Measurements from ENCODE around the gene LDHD. TPM values are rescaled to one million over a fixed set of nuclear protein-coding genes. Genes with fewer than 3 reads are reported as not detected.

LDHD gene
- total and polyA plus RNA-seq, 2 of the 13 experiments (the other 11 are each of a cell fraction or from before 2014, with no cell fraction given) = 9.1 to 9.8 TPM

DNA sequence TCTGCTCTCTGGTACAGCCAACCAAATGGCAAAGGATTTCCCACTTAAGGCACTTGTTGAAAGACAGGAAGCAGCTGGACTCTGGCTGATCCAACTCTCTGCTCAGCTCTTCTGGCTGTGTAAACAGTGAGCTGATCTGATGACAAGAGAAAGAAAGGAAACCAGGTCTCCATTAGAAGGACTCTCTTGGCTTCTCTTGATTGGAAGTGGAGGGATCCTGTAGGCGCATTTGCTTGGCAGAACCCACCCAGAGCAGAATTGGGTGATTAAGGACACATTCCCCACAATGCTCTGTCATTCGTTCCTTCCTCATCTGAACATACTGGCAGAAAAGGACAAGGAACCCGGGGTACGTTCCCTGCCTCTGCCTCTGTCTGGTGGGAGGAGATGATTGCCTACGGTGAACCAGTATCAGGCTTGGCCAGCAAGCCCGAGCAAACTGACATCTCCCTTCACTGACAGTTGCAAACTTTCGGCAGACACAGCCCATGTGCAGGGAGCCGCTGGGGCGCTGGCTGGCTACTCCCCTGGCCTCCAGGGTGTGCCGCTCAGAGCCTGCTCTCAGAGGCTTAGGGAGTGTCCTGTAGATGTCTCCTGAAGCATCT, 29.1 kb downstream of the LDHD start (continued):
- TF ChIP-seq, protein P1, sequence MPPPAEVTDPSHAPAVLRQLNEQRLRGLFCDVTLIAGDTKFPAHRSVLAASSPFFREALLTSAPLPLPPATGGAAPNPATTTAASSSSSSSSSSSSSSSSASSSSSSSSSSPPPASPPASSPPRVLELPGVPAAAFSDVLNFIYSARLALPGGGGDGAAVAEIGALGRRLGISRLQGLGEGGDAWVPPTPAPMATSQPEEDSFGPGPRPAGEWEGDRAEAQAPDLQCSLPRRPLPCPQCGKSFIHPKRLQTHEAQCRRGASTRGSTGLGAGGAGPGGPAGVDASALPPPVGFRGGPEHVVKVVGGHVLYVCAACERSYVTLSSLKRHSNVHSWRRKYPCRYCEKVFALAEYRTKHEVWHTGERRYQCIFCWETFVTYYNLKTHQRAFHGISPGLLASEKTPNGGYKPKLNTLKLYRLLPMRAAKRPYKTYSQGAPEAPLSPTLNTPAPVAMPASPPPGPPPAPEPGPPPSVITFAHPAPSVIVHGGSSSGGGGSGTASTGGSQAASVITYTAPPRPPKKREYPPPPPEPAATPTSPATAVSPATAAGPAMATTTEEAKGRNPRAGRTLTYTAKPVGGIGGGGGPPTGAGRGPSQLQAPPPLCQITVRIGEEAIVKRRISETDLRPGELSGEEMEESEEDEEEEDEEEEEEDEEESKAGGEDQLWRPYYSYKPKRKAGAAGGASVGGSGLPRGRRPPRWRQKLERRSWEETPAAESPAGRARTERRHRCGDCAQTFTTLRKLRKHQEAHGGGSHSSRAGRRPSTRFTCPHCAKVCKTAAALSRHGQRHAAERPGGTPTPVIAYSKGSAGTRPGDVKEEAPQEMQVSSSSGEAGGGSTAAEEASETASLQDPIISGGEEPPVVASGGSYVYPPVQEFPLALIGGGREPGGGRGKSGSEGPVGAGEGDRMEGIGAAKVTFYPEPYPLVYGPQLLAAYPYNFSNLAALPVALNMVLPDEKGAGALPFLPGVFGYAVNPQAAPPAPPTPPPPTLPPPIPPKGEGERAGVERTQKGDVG (CRISPR knock-in tag; IDR thresholded peaks at IDR 0.05; ENCODE audit: borderline replicate concordance) = peak; percentile 42; the same call in 1 of the 2 replicates
- TF ChIP-seq TBX3 (IDR thresholded peaks at IDR 0.05; ENCODE audit: borderline replicate concordance) (no peak), PLRG1 (conservative IDR thresholded peaks at IDR 0.05) (no peak), SMAD1 (CRISPR knock-in tag; IDR thresholded peaks at IDR 0.05; ENCODE audit: borderline replicate concordance, low read depth) (0 out of 2 replicates have a peak, but pooled peaks have one; percentile 54), ZNF556 (CRISPR knock-in tag; IDR thresholded peaks at IDR 0.05; ENCODE audit: borderline replicate concordance) (no peak), ZNF772 (CRISPR knock-in tag; IDR thresholded peaks at IDR 0.05) (no peak), ZFP90 (CRISPR knock-in tag; IDR thresholded peaks at IDR 0.05; ENCODE audit: borderline replicate concordance) (no peak), ATF7 (IDR thresholded peaks at IDR 0.05) (no peak), ATF7 (CRISPR knock-in tag; IDR thresholded peaks at IDR 0.05) (peak; percentile 43; the same call in 1 of the 2 replicates), KDM4B (CRISPR knock-in tag; IDR thresholded peaks at IDR 0.05) (no peak), KLF12 (CRISPR knock-in tag; IDR thresholded peaks at IDR 0.05; ENCODE audit: borderline replicate concordance) (no peak), TBX2 (CRISPR knock-in tag; IDR thresholded peaks at IDR 0.05; ENCODE audit: borderline replicate concordance) (peak; percentile 31; the same call in 1 of the 2 replicates)
- TF ChIP-seq, protein P2, sequence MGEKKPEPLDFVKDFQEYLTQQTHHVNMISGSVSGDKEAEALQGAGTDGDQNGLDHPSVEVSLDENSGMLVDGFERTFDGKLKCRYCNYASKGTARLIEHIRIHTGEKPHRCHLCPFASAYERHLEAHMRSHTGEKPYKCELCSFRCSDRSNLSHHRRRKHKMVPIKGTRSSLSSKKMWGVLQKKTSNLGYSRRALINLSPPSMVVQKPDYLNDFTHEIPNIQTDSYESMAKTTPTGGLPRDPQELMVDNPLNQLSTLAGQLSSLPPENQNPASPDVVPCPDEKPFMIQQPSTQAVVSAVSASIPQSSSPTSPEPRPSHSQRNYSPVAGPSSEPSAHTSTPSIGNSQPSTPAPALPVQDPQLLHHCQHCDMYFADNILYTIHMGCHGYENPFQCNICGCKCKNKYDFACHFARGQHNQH (CRISPR knock-in tag; IDR thresholded peaks at IDR 0.05) = peak; percentile 40; the same call in 1 of the 2 replicates
- TF ChIP-seq, protein P3, sequence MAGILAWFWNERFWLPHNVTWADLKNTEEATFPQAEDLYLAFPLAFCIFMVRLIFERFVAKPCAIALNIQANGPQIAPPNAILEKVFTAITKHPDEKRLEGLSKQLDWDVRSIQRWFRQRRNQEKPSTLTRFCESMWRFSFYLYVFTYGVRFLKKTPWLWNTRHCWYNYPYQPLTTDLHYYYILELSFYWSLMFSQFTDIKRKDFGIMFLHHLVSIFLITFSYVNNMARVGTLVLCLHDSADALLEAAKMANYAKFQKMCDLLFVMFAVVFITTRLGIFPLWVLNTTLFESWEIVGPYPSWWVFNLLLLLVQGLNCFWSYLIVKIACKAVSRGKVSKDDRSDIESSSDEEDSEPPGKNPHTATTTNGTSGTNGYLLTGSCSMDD (CRISPR knock-in tag; IDR thresholded peaks at IDR 0.05) = no peak
- TF ChIP-seq, protein P4, sequence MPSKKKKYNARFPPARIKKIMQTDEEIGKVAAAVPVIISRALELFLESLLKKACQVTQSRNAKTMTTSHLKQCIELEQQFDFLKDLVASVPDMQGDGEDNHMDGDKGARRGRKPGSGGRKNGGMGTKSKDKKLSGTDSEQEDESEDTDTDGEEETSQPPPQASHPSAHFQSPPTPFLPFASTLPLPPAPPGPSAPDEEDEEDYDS (CRISPR knock-in tag; IDR thresholded peaks at IDR 0.05) = 0 out of 2 replicates have a peak, but pooled peaks have one; percentile 13
- TF ChIP-seq, protein P5, sequence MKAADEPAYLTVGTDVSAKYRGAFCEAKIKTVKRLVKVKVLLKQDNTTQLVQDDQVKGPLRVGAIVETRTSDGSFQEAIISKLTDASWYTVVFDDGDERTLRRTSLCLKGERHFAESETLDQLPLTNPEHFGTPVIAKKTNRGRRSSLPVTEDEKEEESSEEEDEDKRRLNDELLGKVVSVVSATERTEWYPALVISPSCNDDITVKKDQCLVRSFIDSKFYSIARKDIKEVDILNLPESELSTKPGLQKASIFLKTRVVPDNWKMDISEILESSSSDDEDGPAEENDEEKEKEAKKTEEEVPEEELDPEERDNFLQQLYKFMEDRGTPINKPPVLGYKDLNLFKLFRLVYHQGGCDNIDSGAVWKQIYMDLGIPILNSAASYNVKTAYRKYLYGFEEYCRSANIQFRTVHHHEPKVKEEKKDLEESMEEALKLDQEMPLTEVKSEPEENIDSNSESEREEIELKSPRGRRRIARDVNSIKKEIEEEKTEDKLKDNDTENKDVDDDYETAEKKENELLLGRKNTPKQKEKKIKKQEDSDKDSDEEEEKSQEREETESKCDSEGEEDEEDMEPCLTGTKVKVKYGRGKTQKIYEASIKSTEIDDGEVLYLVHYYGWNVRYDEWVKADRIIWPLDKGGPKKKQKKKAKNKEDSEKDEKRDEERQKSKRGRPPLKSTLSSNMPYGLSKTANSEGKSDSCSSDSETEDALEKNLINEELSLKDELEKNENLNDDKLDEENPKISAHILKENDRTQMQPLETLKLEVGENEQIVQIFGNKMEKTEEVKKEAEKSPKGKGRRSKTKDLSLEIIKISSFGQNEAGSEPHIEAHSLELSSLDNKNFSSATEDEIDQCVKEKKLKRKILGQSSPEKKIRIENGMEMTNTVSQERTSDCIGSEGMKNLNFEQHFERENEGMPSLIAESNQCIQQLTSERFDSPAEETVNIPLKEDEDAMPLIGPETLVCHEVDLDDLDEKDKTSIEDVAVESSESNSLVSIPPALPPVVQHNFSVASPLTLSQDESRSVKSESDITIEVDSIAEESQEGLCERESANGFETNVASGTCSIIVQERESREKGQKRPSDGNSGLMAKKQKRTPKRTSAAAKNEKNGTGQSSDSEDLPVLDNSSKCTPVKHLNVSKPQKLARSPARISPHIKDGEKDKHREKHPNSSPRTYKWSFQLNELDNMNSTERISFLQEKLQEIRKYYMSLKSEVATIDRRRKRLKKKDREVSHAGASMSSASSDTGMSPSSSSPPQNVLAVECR (CRISPR knock-in tag; IDR thresholded peaks at IDR 0.05; ENCODE audit: borderline replicate concordance) = peak; percentile 64
- TF ChIP-seq, protein P6, sequence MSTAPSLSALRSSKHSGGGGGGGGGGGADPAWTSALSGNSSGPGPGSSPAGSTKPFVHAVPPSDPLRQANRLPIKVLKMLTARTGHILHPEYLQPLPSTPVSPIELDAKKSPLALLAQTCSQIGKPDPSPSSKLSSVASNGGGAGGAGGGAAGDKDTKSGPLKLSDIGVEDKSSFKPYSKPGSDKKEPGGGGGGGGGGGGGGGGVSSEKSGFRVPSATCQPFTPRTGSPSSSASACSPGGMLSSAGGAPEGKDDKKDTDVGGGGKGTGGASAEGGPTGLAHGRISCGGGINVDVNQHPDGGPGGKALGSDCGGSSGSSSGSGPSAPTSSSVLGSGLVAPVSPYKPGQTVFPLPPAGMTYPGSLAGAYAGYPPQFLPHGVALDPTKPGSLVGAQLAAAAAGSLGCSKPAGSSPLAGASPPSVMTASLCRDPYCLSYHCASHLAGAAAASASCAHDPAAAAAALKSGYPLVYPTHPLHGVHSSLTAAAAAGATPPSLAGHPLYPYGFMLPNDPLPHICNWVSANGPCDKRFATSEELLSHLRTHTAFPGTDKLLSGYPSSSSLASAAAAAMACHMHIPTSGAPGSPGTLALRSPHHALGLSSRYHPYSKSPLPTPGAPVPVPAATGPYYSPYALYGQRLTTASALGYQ (CRISPR knock-in tag; IDR thresholded peaks at IDR 0.05) = no peak
